ENCODE measurements around the gene CPO. TPM values are rescaled to one million over a fixed set of nuclear protein-coding genes. Genes with fewer than 3 reads are reported as not detected.

The CPO gene
- total and polyA plus RNA-seq, 2 experiments from 2014 or later = not detected

- Histone ChIP-seq H3K4me2 (no peak overlapping the region), H3K4me1 (ENCODE audit: insufficient read depth) (peaks cover 6% of the 10 kb centered on the region), H2AFZ (no peak overlapping the region), H3K27me3 (no peaks in the 10 kb centered on the region), H3K4me3 (no peak overlapping the region), H3K79me2 (no peaks in the 10 kb centered on the region), H3K9me2 (replicated peaks; ENCODE audit: insufficient read depth) (no peaks in the 10 kb centered on the region), H3K27ac (no peak overlapping the region), H3K9me3 (ENCODE audit: low read depth) (no peaks in the 10 kb centered on the region), H4K20me1 (ENCODE audit: insufficient read depth, poor library complexity, severe bottlenecking) (no peaks in the 10 kb centered on the region), H3K36me3 (replicated peaks; ENCODE audit: insufficient read depth, low read depth) (no peaks in the 10 kb centered on the region)
- 70% methylated on average over 2 of the region's 2 CpGs for WGBS (ENCODE audit: low lambda C conversion rate, missing lambda C conversion rate)
- DNase-seq (ENCODE audit: low spot score) = no peak
- TF ChIP-seq CTCF (IDR thresholded peaks at IDR 0.05; ENCODE audit: poor library complexity) (no peak), EZH2phosphoT487 (IDR thresholded peaks at IDR 0.05; ENCODE audit: low read depth, severe bottlenecking, unreplicated experiment) (no peak), EZH2 (IDR thresholded peaks at IDR 0.05; ENCODE audit: borderline replicate concordance) (no peak)
Observed at GRCh38 chr2:206918263-206918662, 21.1 kb upstream of the CPO start.

DNA sequence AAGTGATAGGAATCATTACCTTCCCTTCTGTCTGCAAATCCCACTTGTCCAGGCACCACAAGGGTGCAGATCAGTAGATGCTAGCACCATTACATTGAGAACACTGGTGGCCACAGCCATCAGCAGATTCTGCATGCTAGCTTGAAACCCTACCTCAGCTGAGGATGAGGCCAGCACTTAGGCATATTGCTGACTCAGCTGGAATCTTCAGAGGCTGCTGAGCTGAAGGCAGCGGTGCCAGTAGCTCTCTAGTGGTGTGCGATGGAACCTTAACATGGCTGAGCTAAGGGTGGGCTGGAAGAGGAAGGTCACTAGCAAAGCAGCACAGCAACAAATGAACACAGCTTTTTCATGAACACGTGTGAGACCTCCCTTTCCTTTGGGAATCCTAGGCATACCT, 19.0 kb upstream of the CPO start:
- peak; percentile 7 for DNase-seq (ENCODE audit: low spot score)
- Histone ChIP-seq H3K4me1 (ENCODE audit: insufficient read depth) (peaks cover 5% of the 10 kb centered on the region), H3K27me3 (no peaks in the 10 kb centered on the region), H3K4me3 (no peak overlapping the region), H3K4me2 (no peak overlapping the region), H4K20me1 (ENCODE audit: insufficient read depth, poor library complexity, severe bottlenecking) (no peaks in the 10 kb centered on the region), H3K36me3 (replicated peaks; ENCODE audit: insufficient read depth, low read depth) (no peaks in the 10 kb centered on the region), H3K27ac (no peak overlapping the region), H2AFZ (no peak overlapping the region), H3K79me2 (no peaks in the 10 kb centered on the region), H3K9me3 (ENCODE audit: low read depth) (no peaks in the 10 kb centered on the region), H3K9me2 (replicated peaks; ENCODE audit: insufficient read depth) (no peaks in the 10 kb centered on the region)
- WGBS (ENCODE audit: low lambda C conversion rate, missing lambda C conversion rate) = 84% methylated on average over 3 of the region's 3 CpGs
- TF ChIP-seq CTCF (IDR thresholded peaks at IDR 0.05; ENCODE audit: poor library complexity) = no peak
- no peak for TF ChIP-seq EZH2phosphoT487 (IDR thresholded peaks at IDR 0.05; ENCODE audit: low read depth, severe bottlenecking, unreplicated experiment)
- no peak for TF ChIP-seq EZH2 (IDR thresholded peaks at IDR 0.05; ENCODE audit: borderline replicate concordance)

DNA sequence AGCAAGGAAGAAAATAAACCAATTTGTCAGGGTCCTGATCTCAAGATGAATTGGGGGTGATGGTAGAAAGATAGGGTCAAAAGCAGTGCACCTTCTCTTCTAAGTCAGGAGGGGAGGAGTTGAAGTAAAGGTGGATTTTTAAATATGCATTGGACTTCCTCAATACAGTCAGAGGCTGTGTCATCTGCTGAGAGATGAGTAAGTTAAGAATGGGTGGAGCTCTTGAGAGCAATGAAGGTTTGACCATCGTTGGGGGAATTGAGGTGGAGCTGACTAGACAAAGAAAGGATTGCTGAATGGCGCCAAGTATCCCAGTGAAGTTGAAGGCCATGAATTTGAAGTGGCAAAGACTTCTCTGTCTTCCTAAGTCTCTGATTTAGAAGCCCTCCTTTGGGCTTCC, 18.4 kb upstream of the CPO start:
- Histone ChIP-seq H3K4me1 (ENCODE audit: insufficient read depth) (no peaks in the 10 kb centered on the region), H3K4me2 (no peak overlapping the region), H3K9me2 (replicated peaks; ENCODE audit: insufficient read depth) (no peaks in the 10 kb centered on the region), H3K27me3 (no peaks in the 10 kb centered on the region), H3K79me2 (no peaks in the 10 kb centered on the region), H4K20me1 (ENCODE audit: insufficient read depth, poor library complexity, severe bottlenecking) (no peaks in the 10 kb centered on the region), H3K4me3 (no peak overlapping the region), H3K36me3 (replicated peaks; ENCODE audit: insufficient read depth, low read depth) (no peaks in the 10 kb centered on the region), H2AFZ (no peak overlapping the region), H3K9me3 (ENCODE audit: low read depth) (no peaks in the 10 kb centered on the region), H3K27ac (no peak overlapping the region)
- TF ChIP-seq EZH2 (IDR thresholded peaks at IDR 0.05; ENCODE audit: borderline replicate concordance) = no peak
- no peak for TF ChIP-seq EZH2phosphoT487 (IDR thresholded peaks at IDR 0.05; ENCODE audit: low read depth, severe bottlenecking, unreplicated experiment)
- TF ChIP-seq CTCF (IDR thresholded peaks at IDR 0.05; ENCODE audit: poor library complexity) = no peak
- WGBS (ENCODE audit: low lambda C conversion rate, missing lambda C conversion rate) = 85% methylated on average over 2 of the region's 2 CpGs
- DNase-seq (ENCODE audit: low spot score) = no peak

DNA sequence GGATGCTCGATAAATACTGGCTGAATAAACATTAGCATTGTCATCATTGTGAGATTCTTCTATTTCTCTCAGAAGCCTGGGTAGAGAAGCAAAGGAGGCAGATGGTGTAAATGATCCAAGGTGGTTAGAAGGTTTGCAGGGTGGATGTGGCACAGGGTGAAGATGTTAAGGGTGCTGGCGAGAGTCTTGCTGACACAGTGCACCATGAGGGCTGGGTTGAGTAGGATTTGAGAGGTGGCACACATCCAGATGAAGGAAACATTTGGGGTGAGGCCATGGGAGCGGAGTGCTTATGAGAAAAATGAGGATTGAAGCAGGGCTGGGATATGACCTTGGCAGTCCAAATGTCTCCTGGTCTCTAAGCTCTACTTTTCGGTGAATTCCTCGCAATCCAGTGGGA, 17.8 kb upstream of the CPO start:
- no peaks in the 10 kb centered on the region for H3K79me2 ChIP-seq
- H3K9me3 ChIP-seq (ENCODE audit: low read depth) = no peaks in the 10 kb centered on the region
- no peaks in the 10 kb centered on the region for H3K27me3 ChIP-seq
- no peaks in the 10 kb centered on the region for H3K9me2 ChIP-seq (replicated peaks; ENCODE audit: insufficient read depth)
- WGBS (ENCODE audit: low lambda C conversion rate, missing lambda C conversion rate) = 97% methylated on average over 5 of the region's 5 CpGs
- H3K4me2 ChIP-seq = no peak overlapping the region
- no peak overlapping the region for H3K4me3 ChIP-seq
- H3K36me3 ChIP-seq (replicated peaks; ENCODE audit: insufficient read depth, low read depth) = no peaks in the 10 kb centered on the region
- TF ChIP-seq EZH2phosphoT487 (IDR thresholded peaks at IDR 0.05; ENCODE audit: low read depth, severe bottlenecking, unreplicated experiment) = no peak
- no peak for TF ChIP-seq EZH2 (IDR thresholded peaks at IDR 0.05; ENCODE audit: borderline replicate concordance)
- TF ChIP-seq CTCF (IDR thresholded peaks at IDR 0.05; ENCODE audit: poor library complexity) = no peak
- H3K27ac ChIP-seq = no peak overlapping the region
- H4K20me1 ChIP-seq (ENCODE audit: insufficient read depth, poor library complexity, severe bottlenecking) = no peaks in the 10 kb centered on the region
- H2AFZ ChIP-seq = no peak overlapping the region
- no peak for DNase-seq (ENCODE audit: low spot score)
- H3K4me1 ChIP-seq (ENCODE audit: insufficient read depth) = no peaks in the 10 kb centered on the region
